OCI-LY1 (cell line): ENCODE results near the gene RBM45.

Experiments used
- H2AFZ ChIP-seq: fragments of 200-600 bp; sonication (generic), shearing (Covaris generic); 2 replicates; pipeline ENCODE4 v1.6.0; 2014; ENCODE audit warnings: antibody characterized with exemption, mild to moderate bottlenecking, low read length
- H3F3A ChIP-seq: fragments of 200-600 bp; sonication (generic), shearing (Covaris generic); 2 replicates; pipeline ENCODE4 v1.6.0; 2014; ENCODE audit warnings: mild to moderate bottlenecking, antibody characterized with exemption, low read length, moderate library complexity; ENCODE audit not compliant: insufficient read depth
- H3K27ac ChIP-seq: fragments of 200-600 bp; sonication (generic); 2 replicates; pipeline ENCODE4 v1.5.1; 2014; ENCODE audit warnings: low read length, mixed run types, mild to moderate bottlenecking, low read depth; ENCODE audit not compliant: poor library complexity, severe bottlenecking
- H3K27me3 ChIP-seq: fragments of 200-600 bp; sonication (generic); 2 replicates; pipeline ENCODE4 v1.6.0; 2014; ENCODE audit warnings: antibody characterized with exemption, mild to moderate bottlenecking, low read length, moderate library complexity; ENCODE audit not compliant: insufficient read depth
- H3K36me3 ChIP-seq: fragments of 200-600 bp; sonication (generic); 2 replicates; pipeline ENCODE4 v1.6.1; 2014; ENCODE audit warnings: mild to moderate bottlenecking, antibody characterized with exemption, low read length, moderate library complexity, mixed read lengths; ENCODE audit not compliant: insufficient read depth
- H3K4me1 ChIP-seq: fragments of 200-600 bp; sonication (generic); 2 replicates; pipeline ENCODE4 v1.5.1; 2014; ENCODE audit warnings: mild to moderate bottlenecking, low read length, moderate library complexity; ENCODE audit not compliant: insufficient read depth, severe bottlenecking
- H3K4me2 ChIP-seq: fragments of 200-600 bp; sonication (generic), shearing (Covaris generic); 2 replicates; pipeline ENCODE4 v1.6.1; 2014; ENCODE audit warnings: low read length
- H3K4me3 ChIP-seq: fragments of 200-600 bp; sonication (generic); 2 replicates; pipeline ENCODE4 v1.5.1; 2014; ENCODE audit warnings: low read length, low read depth, mild to moderate bottlenecking, mixed read lengths; ENCODE audit not compliant: poor library complexity, severe bottlenecking
- H3K79me2 ChIP-seq: fragments of 200-600 bp; shearing (Covaris generic); 2 replicates; pipeline ENCODE4 v1.6.1; 2016; ENCODE audit warnings: mixed run types, low read length, mixed read lengths; ENCODE audit not compliant: insufficient read depth
- H3K9ac ChIP-seq: fragments of 200-600 bp; sonication (generic), shearing (Covaris generic); 2 replicates; pipeline ENCODE4 v1.6.1; 2014; ENCODE audit warnings: mild to moderate bottlenecking, low read length, mixed read lengths
- H3K9me2 ChIP-seq: fragments of 200-600 bp; sonication (generic), shearing (Covaris generic); 2 replicates; pipeline ENCODE4 v1.6.1; 2014; ENCODE audit warnings: low read depth, mild to moderate bottlenecking, low read length, mixed read lengths
- H3K9me3 ChIP-seq: fragments of 200-600 bp; shearing (Covaris generic); 2 replicates; pipeline ENCODE4 v1.6.1; 2014; ENCODE audit warnings: low read length, mixed read lengths
- H4K20me1 ChIP-seq: fragments of 200-600 bp; sonication (generic), shearing (Covaris generic); 2 replicates; pipeline ENCODE4 v1.6.0; 2016; ENCODE audit warnings: mild to moderate bottlenecking, low read length; ENCODE audit not compliant: insufficient read depth
- CTCF ChIP-seq: fragments of 200-600 bp; sonication (generic), shearing (Covaris generic); IDR thresholded peaks from 2 replicates; pipeline ENCODE4 v1.5.1; 2017; ENCODE audit warnings: mild to moderate bottlenecking, antibody characterized with exemption, low read length, moderate library complexity, mixed read lengths
- EZH2 ChIP-seq: fragments of 200-600 bp; sonication (generic), shearing (Covaris generic); IDR thresholded peaks from 2 replicates; pipeline ENCODE4 v1.8.0; 2017; ENCODE audit warnings: borderline replicate concordance, mixed run types, mild to moderate bottlenecking, antibody characterized with exemption, low read length, moderate library complexity, mixed read lengths

RBM45 gene

GRCh38 chr2:178108176-178108575 is 4.1 kb upstream of the RBM45 start:
- Histone ChIP-seq H3K9me3 (no peaks in the 10 kb centered on the region), H2AFZ (no peak overlapping the region), H3K27ac (no peak overlapping the region)

GRCh38 chr2:178109813-178110212 is 2.4 kb upstream of the RBM45 start:
- H3K9ac ChIP-seq: no peak overlapping the region
- no peak overlapping the region for H3K27ac ChIP-seq
- H3K36me3 ChIP-seq: no peaks in the 10 kb centered on the region
- H3K4me3 ChIP-seq: no peak overlapping the region
- H3K79me2 ChIP-seq: no peaks in the 10 kb centered on the region
- H3K9me3 ChIP-seq: no peaks in the 10 kb centered on the region
- no peaks in the 10 kb centered on the region for H3K27me3 ChIP-seq
- TF ChIP-seq CTCF (peak; percentile 69), EZH2 (no peak)
- H3K4me1 ChIP-seq: peaks cover 17% of the 10 kb centered on the region
- H3K4me2 ChIP-seq: no peak overlapping the region
- no peaks in the 10 kb centered on the region for H4K20me1 ChIP-seq
- H3F3A ChIP-seq: no peaks in the 10 kb centered on the region
- no peak overlapping the region for H2AFZ ChIP-seq
- H3K9me2 ChIP-seq: no peaks in the 10 kb centered on the region

More at GRCh38 chr2:178108176-178108575, 4.1 kb upstream of the RBM45 start:
- Histone ChIP-seq H3K36me3 (no peaks in the 10 kb centered on the region), H3K9ac (no peak overlapping the region), H3K4me3 (no peak overlapping the region), H3K4me1 (peaks cover 2% of the 10 kb centered on the region), H3K27me3 (no peaks in the 10 kb centered on the region), H4K20me1 (no peaks in the 10 kb centered on the region), H3K9me2 (no peaks in the 10 kb centered on the region), H3F3A (no peaks in the 10 kb centered on the region), H3K4me2 (no peak overlapping the region), H3K79me2 (no peaks in the 10 kb centered on the region)
- no peak for TF ChIP-seq EZH2
- no peak for TF ChIP-seq CTCF

- no peaks in the 10 kb centered on the region for H3K36me3 ChIP-seq
- H3K27ac ChIP-seq: no peak overlapping the region
- H4K20me1 ChIP-seq: no peaks in the 10 kb centered on the region
- no peaks in the 10 kb centered on the region for H3K9me3 ChIP-seq
- H3K4me1 ChIP-seq: peaks cover 17% of the 10 kb centered on the region
- no peaks in the 10 kb centered on the region for H3F3A ChIP-seq
- H2AFZ ChIP-seq: no peak overlapping the region
- H3K9ac ChIP-seq: no peak overlapping the region
- no peak overlapping the region for H3K4me2 ChIP-seq
- no peaks in the 10 kb centered on the region for H3K27me3 ChIP-seq
- H3K4me3 ChIP-seq: no peak overlapping the region
- TF ChIP-seq CTCF: no peak
- H3K79me2 ChIP-seq: no peaks in the 10 kb centered on the region
- H3K9me2 ChIP-seq: no peaks in the 10 kb centered on the region
Measured at GRCh38 chr2:178110681-178111080, 1.6 kb upstream of the RBM45 start.
